H9 (cell line): Measurements from ENCODE around the gene KLHL14. TPM values are rescaled to one million over a fixed set of nuclear protein-coding genes. Genes with fewer than 3 reads are reported as not detected.

Experiments used
- DNase-seq: peaks from one replicate; pipeline ENCODE4 v3.0.0-alpha.2; 2017
- H2AFZ ChIP-seq: one replicate; pipeline ENCODE4 v1.6.1; 2013; ENCODE audit warnings: mild to moderate bottlenecking, low read length, control low read depth, moderate library complexity
- H2AK5ac ChIP-seq: 2 replicates; pipeline ENCODE4 v1.6.1; 2013; ENCODE audit warnings: low read length, control low read depth, mixed read lengths; ENCODE audit not compliant: insufficient read length
- H2BK120ac ChIP-seq: one replicate; pipeline ENCODE4 v1.6.1; 2013; ENCODE audit warnings: low read depth, mild to moderate bottlenecking, low read length, control low read depth, inconsistent platforms; ENCODE audit not compliant: poor library complexity, severe bottlenecking
- H2BK12ac ChIP-seq: 2 replicates; pipeline ENCODE4 v1.6.1; 2013; ENCODE audit warnings: low read length, control low read depth, mixed read lengths, low read depth; ENCODE audit not compliant: insufficient read length
- H2BK15ac ChIP-seq: 2 replicates; pipeline ENCODE4 v1.6.1; 2013; ENCODE audit warnings: low read depth, low read length, control low read depth
- H2BK20ac ChIP-seq: one replicate; pipeline ENCODE4 v1.6.1; 2013; ENCODE audit warnings: low read depth, mild to moderate bottlenecking, low read length, control low read depth, inconsistent platforms; ENCODE audit not compliant: poor library complexity, severe bottlenecking
- H2BK5ac ChIP-seq: 2 replicates; pipeline ENCODE4 v1.6.1; 2013; ENCODE audit warnings: low read length, control low read depth, mixed read lengths; ENCODE audit not compliant: insufficient read length
- H3K14ac ChIP-seq: 2 replicates; pipeline ENCODE4 v1.6.1; 2013; ENCODE audit warnings: low read length, control low read depth; ENCODE audit not compliant: insufficient read depth
- H3K18ac ChIP-seq: 2 replicates; pipeline ENCODE4 v1.6.1; 2013; ENCODE audit warnings: low read depth, mild to moderate bottlenecking, mixed read lengths, low read length, control low read depth; ENCODE audit not compliant: insufficient read length
- H3K23ac ChIP-seq: 2 replicates; pipeline ENCODE4 v1.6.1; 2013; ENCODE audit warnings: low read length, control low read depth, mixed read lengths, low read depth; ENCODE audit not compliant: insufficient read length
- H3K23me2 ChIP-seq: 2 replicates; pipeline ENCODE4 v1.6.1; 2013; ENCODE audit warnings: low read depth, mild to moderate bottlenecking, mixed read lengths, low read length, control low read depth; ENCODE audit not compliant: insufficient read length, poor library complexity, severe bottlenecking
- H3K27ac ChIP-seq: 2 replicates; pipeline ENCODE4 v1.5.1; 2013; ENCODE audit warnings: low read length, control low read depth, mixed read lengths, low read depth; ENCODE audit not compliant: insufficient read length
- H3K27me3 ChIP-seq: 2 replicates; pipeline ENCODE4 v1.6.1; 2013; ENCODE audit warnings: low read length, control low read depth, inconsistent platforms; ENCODE audit not compliant: insufficient read depth
- H3K4ac ChIP-seq: 2 replicates; pipeline ENCODE4 v1.6.1; 2013; ENCODE audit warnings: low read depth, mild to moderate bottlenecking, control low read depth, inconsistent platforms, low read length, moderate library complexity
- H3K4me1 ChIP-seq: 2 replicates; pipeline ENCODE4 v1.6.1; 2013; ENCODE audit warnings: low read length, control low read depth, inconsistent platforms; ENCODE audit not compliant: insufficient read depth
- H3K4me2 ChIP-seq: 2 replicates; pipeline ENCODE4 v1.6.1; 2013; ENCODE audit warnings: low read length, control low read depth, mixed read lengths; ENCODE audit not compliant: insufficient read length, insufficient read depth
- H3K56ac ChIP-seq: 2 replicates; pipeline ENCODE4 v1.6.1; 2013; ENCODE audit warnings: low read depth, mild to moderate bottlenecking, mixed read lengths, low read length, control low read depth; ENCODE audit not compliant: insufficient read length
- H3K79me1 ChIP-seq: 2 replicates; pipeline ENCODE4 v1.6.1; 2013; ENCODE audit warnings: low read depth, mild to moderate bottlenecking, moderate library complexity, low read length, control low read depth, inconsistent platforms; ENCODE audit not compliant: insufficient read depth, poor library complexity, severe bottlenecking
- H3K79me2 ChIP-seq: 2 replicates; pipeline ENCODE4 v1.6.1; 2013; ENCODE audit warnings: low read length, control low read depth, inconsistent platforms; ENCODE audit not compliant: insufficient read depth
- H3K9ac ChIP-seq: 2 replicates; pipeline ENCODE4 v1.6.1; 2013; ENCODE audit warnings: low read length, control low read depth, mixed read lengths; ENCODE audit not compliant: insufficient read length; ENCODE audit errors: extremely low read depth
- H3K9me3 ChIP-seq: one replicate; pipeline ENCODE4 v1.6.1; 2013; ENCODE audit warnings: low read depth, low read length, inconsistent platforms; ENCODE audit not compliant: control insufficient read depth
- H3T11ph ChIP-seq: one replicate; pipeline ENCODE4 v1.6.1; 2013; ENCODE audit warnings: mild to moderate bottlenecking, low read length, control low read depth, inconsistent platforms
- H4K20me1 ChIP-seq: one replicate; pipeline ENCODE4 v1.6.1; 2013; ENCODE audit not compliant: control insufficient read depth, insufficient read length, insufficient read depth
- H4K5ac ChIP-seq: 2 replicates; pipeline ENCODE4 v1.6.1; 2013; ENCODE audit warnings: low read depth, mild to moderate bottlenecking, mixed read lengths, low read length, control low read depth; ENCODE audit not compliant: insufficient read length
- H4K8ac ChIP-seq: replicated peaks from 2 replicates; pipeline ENCODE4 v1.6.1; 2013; ENCODE audit warnings: low read length, control low read depth, mixed read lengths, low read depth; ENCODE audit not compliant: insufficient read length
- H4K91ac ChIP-seq: 2 replicates; pipeline ENCODE4 v1.6.1; 2013; ENCODE audit warnings: low read depth, mild to moderate bottlenecking, moderate library complexity, mixed read lengths, low read length, control low read depth; ENCODE audit not compliant: insufficient read length
- H3K27ac Mint-ChIP-seq, 3 experiments: 2 replicates in 2 of 3; 3 replicates in 1 of 3; pipeline ENCODE4 v1.8.0; 2020 to 2021; ENCODE audit warnings: mixed read lengths in 3 of 3, mild to moderate bottlenecking in 1 of 3, moderate library complexity in 1 of 3
- H3K27me3 Mint-ChIP-seq: 2 replicates; pipeline ENCODE4 v1.8.0; 2021; ENCODE audit warnings: low read depth, mild to moderate bottlenecking, moderate library complexity, mixed read lengths
- H3K36me3 Mint-ChIP-seq, 3 experiments: 2 replicates in 2 of 3; 3 replicates in 1 of 3; pipeline ENCODE4 v1.8.0; 2020 to 2021; ENCODE audit warnings: low read depth in 3 of 3, mixed read lengths in 3 of 3; ENCODE audit not compliant: insufficient read depth in 1 of 3
- H3K4me1 Mint-ChIP-seq, 2 experiments: 2 replicates each; pipeline ENCODE4 v1.8.0; 2020; ENCODE audit warnings: mixed read lengths in 2 of 2
- H3K4me3 Mint-ChIP-seq, 2 experiments: 2 replicates in 1 of 2; 3 replicates in 1 of 2; pipeline ENCODE4 v1.8.0; 2020 to 2021; ENCODE audit warnings: mild to moderate bottlenecking in 2 of 2, mixed read lengths in 2 of 2, moderate library complexity in 1 of 2
- H3K9me3 Mint-ChIP-seq, 2 experiments: 2 replicates in 1 of 2; 3 replicates in 1 of 2; pipeline ENCODE4 v1.8.0; 2020; ENCODE audit warnings: mild to moderate bottlenecking in 2 of 2, mixed read lengths in 2 of 2, moderate library complexity in 1 of 2
- CTCF ChIP-seq: fragments of 200-600 bp; sonication (generic); conservative IDR thresholded peaks from 3 replicates; pipeline ENCODE4 v1.8.0; 2021; ENCODE audit warnings: antibody characterized with exemption, mild to moderate bottlenecking
- WGBS: extraction: QIAGEN DNeasy Blood & Tissue Kit; methylation state at CpG from one replicate; pipeline ENCODE4 v1.1.7; 2013; ENCODE audit warnings: missing lambda C conversion rate, low lambda C conversion rate, mixed read lengths; ENCODE audit not compliant: insufficient read length; ENCODE audit errors: extremely low coverage; 5-methylcytosine and 5-hydroxymethylcytosine counted together
- total RNA-seq: library from RNA; stranded (reverse); gene quantifications from 2 replicates; pipeline ENCODE4 v1.2.1, GENCODE V29; 2021

Gene KLHL14
- total RNA-seq, 1 experiment from 2014 or later: 1.0 TPM

GRCh38 chr18:32753656-32754260, 19.1 kb downstream of the KLHL14 start:
- Histone ChIP-seq H3K79me2 (no peaks in the 10 kb centered on the region), H3K4ac (no peak overlapping the region), H3K14ac (no peak overlapping the region), H3T11ph (no peak overlapping the region), H2AFZ (no peak overlapping the region), H2BK5ac (no peak overlapping the region), H3K9ac (no peak overlapping the region), H3K79me1 (no peaks in the 10 kb centered on the region), H4K5ac (no peak overlapping the region), H2BK15ac (no peak overlapping the region), H3K27ac (no peak overlapping the region), H3K18ac (no peak overlapping the region), H3K9me3 (no peaks in the 10 kb centered on the region), H2AK5ac (no peak overlapping the region), H2BK120ac (no peak overlapping the region), H3K23me2 (no peaks in the 10 kb centered on the region), H2BK20ac (no peak overlapping the region), H3K27me3 (no peaks in the 10 kb centered on the region), H4K91ac (no peak overlapping the region), H3K23ac (no peak overlapping the region), H3K4me1 (no peaks in the 10 kb centered on the region; the same call in 1 of the 2 replicates), H3K56ac (no peak overlapping the region), H3K4me2 (no peak overlapping the region), H2BK12ac (no peak overlapping the region), H4K8ac (no peak overlapping the region), H4K20me1 (no peaks in the 10 kb centered on the region)
- Mint-ChIP-seq H3K27ac (peak overlapping the region in 2 of 3 experiments; percentile 76 to 94; a peak in 2 of 7 replicates), H3K36me3 (peaks cover 0 to 4% (median 0%) of the 10 kb centered on the region in 3 experiments; a peak in 2 of 7 replicates), H3K4me3 (no peak overlapping the region), H3K9me3 (peaks cover 0 to 3% of the 10 kb centered on the region in 2 experiments; a peak in 2 of 5 replicates), H3K4me1 (peaks cover 47 to 54% of the 10 kb centered on the region in 2 experiments), H3K27me3 (peaks cover 2% of the 10 kb centered on the region)
- DNase-seq: no peak
- no peak for TF ChIP-seq CTCF
- no CpG with 5 or more reads among the region's 4 CpGs for WGBS
